HK-2 (cell line): ENCODE measurements around the gene C3orf33.
"Not testable (repeated sequence)": the region's sequence is repeated elsewhere in the genome, so short reads cannot be mapped to it uniquely, and the experiment has no call there.

Experiments
- DNase-seq: peaks from one replicate; pipeline ENCODE4 v3.0.0-alpha.2; 2018; ENCODE audit not compliant: unreplicated experiment

The C3orf33 gene, protein sequence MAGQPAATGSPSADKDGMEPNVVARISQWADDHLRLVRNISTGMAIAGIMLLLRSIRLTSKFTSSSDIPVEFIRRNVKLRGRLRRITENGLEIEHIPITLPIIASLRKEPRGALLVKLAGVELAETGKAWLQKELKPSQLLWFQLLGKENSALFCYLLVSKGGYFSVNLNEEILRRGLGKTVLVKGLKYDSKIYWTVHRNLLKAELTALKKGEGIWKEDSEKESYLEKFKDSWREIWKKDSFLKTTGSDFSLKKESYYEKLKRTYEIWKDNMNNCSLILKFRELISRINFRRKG

DNA sequence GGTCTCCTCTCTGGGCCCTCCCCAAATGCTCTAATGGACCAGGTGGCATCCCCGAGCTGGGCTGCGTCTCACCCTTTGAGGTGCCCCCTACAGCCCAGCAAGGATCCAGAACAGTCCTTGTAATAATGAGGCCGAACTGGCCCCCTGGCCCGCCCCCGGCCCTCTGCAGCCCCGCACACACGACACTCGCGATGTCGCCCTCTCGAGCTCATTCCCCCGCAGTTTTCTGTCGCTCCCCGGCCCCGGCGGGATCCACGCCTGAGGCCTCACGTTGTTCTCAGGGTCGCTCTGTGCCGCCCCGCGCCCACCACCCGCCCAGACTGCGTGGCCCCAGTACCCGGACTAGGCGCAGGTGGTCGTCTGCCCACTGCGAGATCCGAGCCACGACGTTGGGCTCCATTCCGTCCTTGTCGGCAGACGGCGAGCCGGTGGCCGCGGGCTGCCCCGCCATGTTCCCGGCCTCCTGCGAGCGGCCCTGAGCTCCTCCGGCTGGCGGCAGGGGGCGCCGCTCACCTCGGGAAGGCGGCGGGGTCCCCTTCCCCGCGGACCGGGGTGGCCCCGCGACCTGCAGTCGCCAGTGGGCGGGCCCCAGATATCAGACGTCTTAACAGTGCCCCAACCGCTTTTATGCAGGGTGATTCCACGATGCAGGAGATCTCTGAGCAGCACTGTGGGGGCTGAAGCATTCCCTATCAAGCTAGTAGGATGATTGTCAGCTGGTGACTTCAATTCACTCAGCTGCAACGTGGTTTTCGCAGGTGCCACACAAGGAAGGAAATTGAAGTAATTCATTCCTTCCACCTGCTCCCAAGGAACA, at the start of gene C3orf33:
Gene C3orf33, minus strand, starts transcription at position 477 of the 817 bp plus-strand sequence. Its CDS starts 26 bp downstream, at position 451.
- DNase-seq = peak; percentile 77

DNA sequence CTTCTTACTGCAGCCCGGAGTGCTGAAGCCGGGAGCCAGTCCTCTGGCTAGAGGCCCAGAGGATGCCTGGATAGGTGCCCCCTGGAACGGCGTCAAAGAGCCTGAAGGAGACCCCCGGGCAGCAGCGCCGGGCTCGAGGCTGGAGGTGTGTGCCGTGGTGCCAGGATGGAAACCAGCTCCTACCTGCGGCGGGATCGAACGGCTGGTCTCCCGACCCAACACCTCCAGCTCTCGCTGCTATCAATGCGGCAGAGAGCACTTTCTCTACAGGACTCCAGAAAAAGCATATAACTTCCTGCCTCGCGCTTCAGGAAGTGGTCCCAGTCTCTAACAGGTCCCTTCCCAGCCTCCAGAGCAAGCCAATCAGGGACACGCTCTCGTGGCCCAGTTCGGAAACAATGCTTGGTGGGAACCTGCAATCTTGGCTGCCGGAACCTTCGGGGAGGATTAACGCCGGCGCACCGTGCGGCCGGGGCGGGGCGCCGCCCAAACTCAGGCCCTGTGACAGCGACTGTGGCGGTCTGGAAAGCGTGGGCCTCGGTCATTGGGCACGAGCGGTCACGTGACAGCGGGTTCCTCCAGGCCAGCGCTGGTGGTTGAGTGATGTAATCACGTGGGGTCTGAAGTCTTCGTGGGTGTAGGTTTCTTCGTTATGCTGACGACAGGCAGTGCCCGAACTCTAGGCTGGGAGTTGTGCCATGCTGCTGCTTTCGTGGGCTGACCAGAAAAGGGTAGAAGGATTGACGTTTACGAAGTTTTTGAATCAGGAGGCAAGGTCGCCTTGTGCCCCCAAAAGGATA, 48.3 kb upstream of the C3orf33 start, which contains the start of gene SLC33A1:
Gene SLC33A1, minus strand, starts transcription at position 287 of the 800 bp plus-strand sequence. CDS start 430 bp downstream, outside the sequence.
- DNase-seq = peak; percentile 100

DNA sequence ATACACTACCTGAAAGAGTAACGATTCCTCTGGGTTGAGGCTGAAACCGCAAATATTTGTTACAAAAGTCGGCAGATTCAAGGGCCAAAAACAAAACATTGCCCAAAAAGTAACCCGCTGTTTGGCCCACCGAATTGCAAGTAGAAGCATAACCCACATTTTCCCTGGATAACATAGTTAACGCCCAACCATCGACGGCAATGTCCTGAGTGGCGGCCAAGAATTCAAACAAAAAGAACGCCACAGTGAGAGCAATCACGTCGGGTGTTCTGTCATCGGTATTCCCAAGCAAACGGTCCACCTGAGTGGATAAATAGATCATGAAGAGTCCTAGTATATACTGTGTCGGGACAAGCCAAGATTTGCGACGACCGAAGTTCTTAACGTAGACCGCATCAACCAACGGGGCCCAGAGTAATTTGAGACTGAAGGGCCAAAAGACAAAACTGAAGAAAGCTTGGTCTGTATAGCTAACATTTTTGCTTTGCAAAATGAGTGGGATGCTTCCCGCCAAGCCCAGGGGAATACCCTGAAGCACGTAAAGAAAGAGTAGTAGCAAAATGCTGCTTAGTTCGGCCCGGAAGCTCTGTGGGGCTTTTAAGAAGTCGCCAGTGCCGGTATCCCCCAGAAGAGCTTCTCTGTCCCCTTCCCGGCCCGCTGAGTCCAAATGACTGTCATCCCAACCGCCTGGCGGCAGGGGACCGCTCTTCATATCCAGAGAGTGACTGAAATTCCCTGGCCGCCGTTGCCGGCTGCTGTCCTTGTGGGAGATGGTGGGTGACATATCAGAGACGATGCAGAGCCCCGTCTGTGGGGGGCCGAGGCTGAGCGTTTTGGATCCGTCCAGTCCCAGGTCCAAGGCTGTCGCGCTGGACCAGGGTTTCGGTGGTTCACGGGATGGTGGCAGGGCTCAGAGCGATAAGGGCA, 47.4 kb upstream of the C3orf33 start:
- peak; percentile 17 for DNase-seq

DNA sequence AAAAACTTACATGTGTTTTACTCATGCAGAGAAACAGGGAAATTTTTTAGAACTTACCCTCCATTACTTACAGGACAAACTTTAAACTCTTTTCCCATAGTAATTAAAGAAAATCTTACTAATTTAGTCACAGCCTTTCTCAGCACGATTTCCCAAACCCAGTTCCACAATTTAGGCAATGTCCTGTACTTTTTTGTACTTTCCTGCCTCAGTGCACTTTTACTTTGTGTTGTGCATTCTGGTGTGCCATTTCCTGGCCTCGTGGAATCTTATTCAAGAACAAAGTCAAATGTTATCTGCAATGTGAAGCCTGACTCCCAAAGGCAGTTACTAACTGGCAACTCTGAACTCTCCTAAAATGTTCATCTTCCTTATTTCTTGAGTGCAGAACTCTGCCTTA, 46.3 kb upstream of the C3orf33 start:
- no peak for DNase-seq

DNA sequence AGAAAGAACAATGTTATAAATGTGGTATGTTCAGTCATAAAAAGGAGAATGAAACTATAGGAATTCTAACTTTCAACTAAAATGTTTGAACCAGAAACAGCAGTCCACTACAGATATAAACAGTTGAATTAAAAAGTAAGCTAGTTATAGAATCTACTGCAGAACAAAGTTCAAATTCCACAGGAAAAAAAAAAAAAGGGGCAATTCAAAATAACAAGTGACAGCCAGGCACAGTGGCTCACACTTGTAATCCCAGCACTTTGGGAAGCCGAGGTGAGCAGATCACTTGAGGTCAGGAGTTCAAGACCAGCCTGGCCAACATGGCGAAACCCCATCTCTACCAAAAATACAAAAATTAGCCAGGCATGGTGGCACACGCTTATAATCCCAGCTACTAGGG, 43.3 kb upstream of the C3orf33 start:
- not testable (repeated sequence) for DNase-seq

DNA sequence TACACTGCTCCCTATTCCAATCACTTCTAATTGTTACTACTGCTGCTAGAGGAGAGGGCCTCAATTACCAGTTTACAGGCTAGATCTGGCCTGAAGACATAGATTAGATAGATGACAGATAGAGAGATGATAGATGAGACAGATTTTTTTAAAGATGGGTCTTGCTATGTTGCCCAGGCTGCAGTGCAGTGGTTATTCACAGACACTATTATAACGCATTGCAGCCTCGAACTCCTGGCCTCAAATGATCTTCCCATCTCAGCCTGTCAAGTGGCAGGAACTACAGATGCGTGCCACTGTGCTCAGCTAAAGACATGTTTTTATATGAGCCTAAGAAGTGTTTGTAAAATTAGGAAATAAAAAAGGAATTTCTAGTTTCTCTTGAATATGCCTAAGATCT, 41.9 kb upstream of the C3orf33 start:
- DNase-seq = no peak

DNA sequence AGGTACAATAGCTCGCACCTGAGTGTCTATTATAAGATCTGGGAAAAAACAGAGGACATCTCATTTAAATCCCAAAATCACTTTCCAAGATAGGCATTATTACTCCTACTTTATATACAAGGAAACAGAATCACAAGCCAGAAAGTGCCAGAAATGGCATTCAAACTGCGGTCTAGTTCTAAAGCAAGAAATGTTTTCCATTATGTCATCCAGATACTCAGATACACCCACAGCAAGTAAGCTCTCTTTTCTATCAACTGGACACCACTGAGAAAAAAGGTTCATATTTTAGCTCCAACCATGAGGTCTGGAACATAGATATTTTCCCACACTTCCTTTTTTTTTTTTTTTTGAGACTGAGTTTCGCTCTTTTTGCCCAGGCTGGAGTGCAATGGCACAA, 40.0 kb upstream of the C3orf33 start:
- no peak for DNase-seq

DNA sequence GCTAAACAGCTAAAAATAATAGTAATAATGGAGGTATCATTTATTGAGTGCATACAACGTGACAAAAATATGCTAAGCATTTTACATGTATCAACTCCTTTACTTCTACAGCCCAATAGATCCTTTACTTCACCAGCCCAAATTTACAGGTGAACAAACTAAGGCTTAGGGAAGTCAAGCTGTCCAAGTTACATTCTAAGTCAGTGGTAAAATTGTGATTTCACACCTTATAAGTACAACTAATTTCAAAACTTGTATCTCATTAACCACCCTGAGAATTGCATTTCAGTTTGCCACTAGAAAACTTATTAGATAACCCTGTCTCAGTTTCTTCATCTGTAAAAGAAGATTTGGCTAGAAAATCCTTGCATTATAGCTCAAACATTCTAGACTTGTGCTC, 37.5 kb upstream of the C3orf33 start:
- no peak for DNase-seq

DNA sequence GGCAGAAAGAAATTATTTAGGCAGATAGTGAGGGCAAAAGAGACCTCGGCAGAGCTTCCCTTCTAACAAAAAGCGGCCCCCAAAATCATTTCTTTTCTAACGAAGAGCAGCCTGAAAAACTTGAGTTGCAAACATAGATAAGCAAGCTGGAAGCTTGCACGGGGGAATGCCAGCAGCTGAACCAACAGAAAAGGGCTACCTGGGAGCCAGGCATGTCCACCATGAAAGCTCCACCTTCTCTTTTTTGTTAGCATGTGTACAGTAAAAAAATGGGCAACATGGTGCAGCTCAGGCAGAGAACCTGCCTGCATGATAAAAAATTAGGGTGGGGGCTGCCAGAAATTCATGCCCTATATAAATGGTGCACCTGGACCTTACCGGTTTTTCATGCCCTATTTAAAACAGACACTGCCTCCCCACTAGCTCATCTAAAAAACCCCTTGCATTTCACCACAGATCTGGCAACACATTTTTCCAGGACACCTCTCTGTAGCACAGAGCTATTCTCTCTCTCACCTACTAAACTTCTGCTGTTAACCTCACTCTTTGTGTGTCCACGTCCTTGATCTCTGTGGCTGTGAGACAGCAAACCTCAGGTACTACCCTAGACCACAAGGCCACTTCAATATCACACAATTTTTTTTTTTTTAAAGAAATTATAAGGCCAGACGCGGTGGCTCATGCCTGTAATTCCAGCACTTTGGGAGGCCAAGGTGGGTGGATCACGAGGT, 29.4 kb upstream of the C3orf33 start:
- DNase-seq = no peak

DNA sequence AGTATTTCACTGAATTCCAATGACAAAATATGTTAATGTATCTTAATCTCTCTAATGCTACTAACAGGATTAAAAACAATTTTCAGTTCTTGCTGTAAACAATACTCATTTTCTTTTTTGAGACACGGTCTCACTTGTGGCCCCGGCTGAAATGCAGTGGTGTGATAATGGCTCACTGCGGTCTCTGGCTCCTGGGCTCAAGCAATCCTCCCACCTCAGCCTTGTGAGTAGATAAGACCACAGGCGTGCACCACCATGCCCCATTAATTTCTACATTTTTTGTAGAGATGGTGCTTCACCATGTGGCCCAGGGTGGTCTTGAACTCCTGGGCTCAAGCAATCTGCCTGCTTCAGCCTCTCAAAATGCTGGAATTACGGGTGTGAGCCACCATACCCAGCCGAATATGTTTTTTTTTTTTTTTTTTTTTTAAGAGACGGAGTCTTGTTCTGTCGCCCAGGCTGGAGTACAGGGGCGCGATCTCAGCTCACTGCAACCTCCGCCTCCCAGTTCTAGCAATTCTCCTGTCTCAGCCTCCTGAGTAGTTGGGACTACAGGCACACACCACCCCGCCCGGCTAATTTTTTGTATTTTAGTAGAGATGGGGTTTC, 22.5 kb upstream of the C3orf33 start:
- not testable (repeated sequence) for DNase-seq

DNA sequence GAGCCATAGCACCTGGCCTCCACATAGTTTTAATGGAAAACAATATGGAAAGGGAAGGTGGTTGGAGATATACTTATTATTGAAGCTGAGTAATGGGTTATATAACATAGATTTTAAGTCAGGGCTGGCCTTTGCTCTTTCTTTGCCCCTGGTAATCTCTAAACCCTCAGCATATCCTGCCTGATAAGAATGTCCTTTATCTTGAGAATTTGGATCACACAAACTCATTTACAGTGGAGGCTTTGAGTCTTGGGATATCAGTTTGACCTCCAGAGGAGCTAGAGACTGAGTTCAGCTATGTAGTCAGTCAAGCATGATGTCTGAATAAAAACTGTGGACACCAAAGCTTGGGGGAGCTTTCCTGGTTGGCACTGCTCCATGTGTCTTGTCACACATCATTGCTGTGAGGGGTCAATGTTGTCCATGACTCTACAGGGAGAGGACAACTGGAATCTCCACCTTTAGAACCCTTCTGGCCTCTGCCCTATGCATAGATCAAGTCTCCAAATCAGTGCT, 9.0 kb upstream of the C3orf33 start:
- DNase-seq = no peak

DNA sequence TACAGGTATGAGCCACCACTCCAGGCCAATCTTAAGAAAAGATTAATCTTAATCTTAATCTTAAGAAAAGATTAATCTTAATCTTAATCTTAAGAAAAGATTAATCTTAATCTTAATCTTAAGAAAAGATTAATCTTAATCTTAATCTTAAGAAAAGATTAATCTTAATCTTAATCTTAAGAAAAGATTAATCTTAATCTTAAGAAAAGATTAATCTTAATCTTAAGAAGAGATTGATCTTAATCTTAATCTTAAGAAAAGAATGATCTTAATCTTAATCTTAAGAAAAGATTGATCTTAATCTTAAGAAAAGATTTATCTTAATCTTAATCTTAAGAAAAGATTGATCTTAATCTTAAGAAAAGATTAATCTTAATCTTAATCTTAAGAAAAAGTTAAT, 7.1 kb upstream of the C3orf33 start:
- DNase-seq = not testable (repeated sequence)

DNA sequence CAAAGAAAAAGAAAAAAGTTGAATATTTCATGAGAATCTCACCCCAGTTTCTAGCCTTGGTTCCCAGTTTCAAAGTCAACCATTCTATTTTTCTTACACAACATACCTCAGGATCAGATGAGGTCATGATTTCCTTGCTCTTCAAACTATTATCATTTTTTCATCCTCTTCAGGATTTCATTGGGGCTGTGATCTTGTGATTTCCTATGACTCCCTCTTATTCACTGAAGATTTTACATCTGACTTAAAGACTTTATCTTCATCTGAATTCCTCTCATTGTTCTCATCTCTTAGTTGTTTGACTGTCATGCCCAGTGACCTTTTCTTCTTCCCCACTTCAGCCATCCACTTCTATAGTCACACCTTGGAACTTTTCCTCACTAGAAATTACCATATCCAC, 3.1 kb upstream of the C3orf33 start:
- DNase-seq = no peak

DNA sequence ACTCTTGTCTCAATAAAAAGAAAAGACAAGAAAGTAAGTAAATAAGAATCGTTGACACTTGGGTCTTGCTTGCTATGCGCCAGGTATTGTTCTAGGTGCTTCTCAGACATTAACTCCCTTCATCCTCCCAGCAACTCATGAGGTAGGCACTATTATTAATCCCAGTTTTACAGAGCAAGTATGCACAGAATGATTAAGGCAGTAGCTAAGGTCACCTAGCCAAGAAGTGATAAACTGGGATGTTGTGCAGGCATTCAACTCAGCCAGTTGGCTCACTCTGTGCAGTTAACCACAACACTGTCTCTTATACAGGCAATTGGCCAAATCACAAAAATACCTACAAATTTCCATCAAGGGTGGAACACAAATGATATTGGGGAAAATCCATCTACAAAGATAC, 1.7 kb upstream of the C3orf33 start:
- DNase-seq = no peak

DNA sequence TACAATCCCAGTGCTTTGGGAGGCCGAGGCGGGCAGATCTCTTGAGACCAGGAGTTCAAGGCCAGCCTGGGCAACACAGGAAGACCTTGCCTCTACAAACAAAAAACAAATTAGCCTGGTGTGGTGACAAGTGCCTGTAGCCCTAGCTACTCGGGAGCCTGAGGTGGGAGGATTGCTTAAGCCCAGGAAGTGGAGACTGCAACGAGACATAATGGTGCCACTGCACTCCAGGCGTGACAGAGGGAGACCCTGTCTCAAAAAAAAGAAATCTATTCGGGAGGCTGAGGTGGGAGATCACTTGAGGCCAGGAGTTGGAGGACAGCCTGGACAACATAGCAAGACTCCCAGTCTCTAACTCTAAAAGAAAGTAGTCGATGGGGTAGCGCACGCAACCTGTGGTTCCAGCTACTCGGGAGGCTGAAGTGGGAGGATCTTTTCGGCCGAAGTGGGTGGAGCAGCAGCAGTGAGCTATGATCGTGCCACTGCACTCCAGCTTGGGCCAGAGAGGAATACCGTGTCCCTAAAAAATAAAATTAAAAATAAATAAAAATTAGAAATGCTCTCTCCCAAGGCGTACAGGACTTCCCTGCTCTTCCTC, 775 bp downstream of the C3orf33 start:
- no peak for DNase-seq

DNA sequence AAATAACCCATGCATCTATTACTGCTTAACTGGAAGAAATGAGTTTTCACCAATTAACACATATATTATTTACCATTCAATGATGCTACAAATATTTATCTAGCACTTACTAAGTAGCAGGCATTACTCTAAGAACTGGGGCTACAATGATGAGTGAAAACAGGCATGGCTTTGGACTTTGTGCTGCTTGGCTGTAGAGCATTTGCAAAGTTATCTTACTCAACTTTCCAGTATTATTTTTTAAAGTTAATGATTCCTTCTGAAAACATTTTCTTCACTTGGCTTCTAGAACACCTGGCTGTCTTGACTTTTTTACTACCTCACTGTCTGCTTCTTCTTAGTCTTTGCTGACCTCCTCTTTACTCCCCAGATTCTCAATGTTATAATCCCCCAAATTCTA, 1.8 kb downstream of the C3orf33 start:
- no peak for DNase-seq

DNA sequence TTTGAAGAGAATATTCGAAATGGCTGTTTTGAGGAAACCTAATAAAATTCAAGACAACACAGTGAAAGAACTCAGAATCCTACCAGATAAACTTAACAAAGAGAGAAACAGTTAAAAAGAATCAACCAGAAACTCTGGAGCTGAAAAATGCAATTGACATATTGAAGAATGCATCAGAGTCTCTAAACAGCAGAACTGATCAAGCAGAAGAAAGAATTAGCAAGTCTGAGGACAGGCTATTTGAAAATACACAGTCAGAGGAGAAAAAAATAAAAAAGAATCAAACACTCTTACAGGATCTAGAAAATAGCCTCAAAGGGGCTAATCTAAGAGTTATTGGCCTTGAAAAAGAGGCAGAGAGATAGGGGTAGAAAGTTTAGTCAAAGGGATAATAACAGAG, 13.5 kb downstream of the C3orf33 start:
- no peak for DNase-seq

DNA sequence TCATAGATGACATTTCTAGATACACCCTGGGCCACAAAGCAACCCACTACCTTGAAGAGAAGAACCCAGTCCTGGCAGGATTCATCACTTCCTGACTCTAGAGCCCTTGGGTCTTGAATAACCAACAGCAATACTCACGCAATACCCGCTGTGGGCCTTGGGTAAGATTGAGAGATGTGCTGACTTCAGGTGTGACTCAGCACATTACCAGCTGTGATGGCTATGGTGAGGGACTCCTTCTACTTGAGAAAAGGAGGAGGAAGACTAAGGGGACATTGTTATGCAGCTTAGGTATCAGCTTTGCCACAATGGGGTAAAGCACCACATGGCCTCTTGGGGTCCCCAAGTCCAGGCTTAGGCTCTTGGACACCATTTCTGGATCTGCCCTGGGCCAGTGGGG, 14.9 kb downstream of the C3orf33 start:
- DNase-seq = peak; percentile 20

DNA sequence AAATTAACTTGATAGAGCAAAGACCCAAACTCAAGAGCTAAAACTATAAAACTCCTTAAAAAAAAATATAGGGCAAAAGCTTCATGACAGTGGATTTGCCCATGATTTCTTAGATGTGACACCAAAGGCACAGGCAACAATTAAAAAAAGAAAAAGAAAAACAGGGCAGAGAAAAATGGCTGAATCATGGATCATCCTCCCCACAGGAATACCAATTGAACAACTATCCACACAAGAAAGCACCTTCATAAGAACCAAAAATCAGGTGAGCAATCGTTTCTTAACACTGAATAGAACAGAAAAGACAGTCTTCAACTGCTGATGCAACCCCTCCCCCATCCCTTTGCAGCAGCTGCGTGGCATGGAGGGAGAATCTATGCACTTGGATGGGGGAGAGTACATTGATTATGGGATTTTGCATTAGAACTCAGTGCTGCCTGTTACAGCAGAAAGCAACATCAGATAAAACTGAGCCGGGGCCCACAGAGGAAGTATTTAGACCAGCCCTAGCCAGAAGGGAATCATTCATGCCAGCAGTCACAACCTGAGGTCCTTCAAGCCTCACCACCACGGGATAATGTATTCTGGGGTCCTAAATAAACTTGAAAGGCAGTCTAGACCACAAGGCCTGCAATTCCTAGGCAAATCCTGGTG, 15.7 kb downstream of the C3orf33 start:
- no peak for DNase-seq
